H9 (cell line): Measurements from ENCODE around the gene NIN. TPM values are rescaled to one million over a fixed set of nuclear protein-coding genes. Genes with fewer than 3 reads are reported as not detected.

Experiments
- DNase-seq: peaks from one replicate; pipeline ENCODE4 v3.0.0-alpha.2; 2017
- H2AFZ ChIP-seq: one replicate; pipeline ENCODE4 v1.6.1; 2013; ENCODE audit warnings: mild to moderate bottlenecking, low read length, control low read depth, moderate library complexity
- H2AK5ac ChIP-seq: 2 replicates; pipeline ENCODE4 v1.6.1; 2013; ENCODE audit warnings: low read length, control low read depth, mixed read lengths; ENCODE audit not compliant: insufficient read length
- H2BK120ac ChIP-seq: one replicate; pipeline ENCODE4 v1.6.1; 2013; ENCODE audit warnings: low read depth, mild to moderate bottlenecking, low read length, control low read depth, inconsistent platforms; ENCODE audit not compliant: poor library complexity, severe bottlenecking
- H2BK12ac ChIP-seq: 2 replicates; pipeline ENCODE4 v1.6.1; 2013; ENCODE audit warnings: low read length, control low read depth, mixed read lengths, low read depth; ENCODE audit not compliant: insufficient read length
- H2BK15ac ChIP-seq: 2 replicates; pipeline ENCODE4 v1.6.1; 2013; ENCODE audit warnings: low read depth, low read length, control low read depth
- H2BK20ac ChIP-seq: one replicate; pipeline ENCODE4 v1.6.1; 2013; ENCODE audit warnings: low read depth, mild to moderate bottlenecking, low read length, control low read depth, inconsistent platforms; ENCODE audit not compliant: poor library complexity, severe bottlenecking
- H2BK5ac ChIP-seq: 2 replicates; pipeline ENCODE4 v1.6.1; 2013; ENCODE audit warnings: low read length, control low read depth, mixed read lengths; ENCODE audit not compliant: insufficient read length
- H3K14ac ChIP-seq: 2 replicates; pipeline ENCODE4 v1.6.1; 2013; ENCODE audit warnings: low read length, control low read depth; ENCODE audit not compliant: insufficient read depth
- H3K18ac ChIP-seq: 2 replicates; pipeline ENCODE4 v1.6.1; 2013; ENCODE audit warnings: low read depth, mild to moderate bottlenecking, mixed read lengths, low read length, control low read depth; ENCODE audit not compliant: insufficient read length
- H3K23ac ChIP-seq: 2 replicates; pipeline ENCODE4 v1.6.1; 2013; ENCODE audit warnings: low read length, control low read depth, mixed read lengths, low read depth; ENCODE audit not compliant: insufficient read length
- H3K23me2 ChIP-seq: 2 replicates; pipeline ENCODE4 v1.6.1; 2013; ENCODE audit warnings: low read depth, mild to moderate bottlenecking, mixed read lengths, low read length, control low read depth; ENCODE audit not compliant: insufficient read length, poor library complexity, severe bottlenecking
- H3K27ac ChIP-seq: 2 replicates; pipeline ENCODE4 v1.5.1; 2013; ENCODE audit warnings: low read length, control low read depth, mixed read lengths, low read depth; ENCODE audit not compliant: insufficient read length
- H3K27me3 ChIP-seq: 2 replicates; pipeline ENCODE4 v1.6.1; 2013; ENCODE audit warnings: low read length, control low read depth, inconsistent platforms; ENCODE audit not compliant: insufficient read depth
- H3K4ac ChIP-seq: 2 replicates; pipeline ENCODE4 v1.6.1; 2013; ENCODE audit warnings: low read depth, mild to moderate bottlenecking, control low read depth, inconsistent platforms, low read length, moderate library complexity
- H3K4me1 ChIP-seq: 2 replicates; pipeline ENCODE4 v1.6.1; 2013; ENCODE audit warnings: low read length, control low read depth, inconsistent platforms; ENCODE audit not compliant: insufficient read depth
- H3K4me2 ChIP-seq: 2 replicates; pipeline ENCODE4 v1.6.1; 2013; ENCODE audit warnings: low read length, control low read depth, mixed read lengths; ENCODE audit not compliant: insufficient read length, insufficient read depth
- H3K56ac ChIP-seq: 2 replicates; pipeline ENCODE4 v1.6.1; 2013; ENCODE audit warnings: low read depth, mild to moderate bottlenecking, mixed read lengths, low read length, control low read depth; ENCODE audit not compliant: insufficient read length
- H3K79me1 ChIP-seq: 2 replicates; pipeline ENCODE4 v1.6.1; 2013; ENCODE audit warnings: low read depth, mild to moderate bottlenecking, moderate library complexity, low read length, control low read depth, inconsistent platforms; ENCODE audit not compliant: insufficient read depth, poor library complexity, severe bottlenecking
- H3K79me2 ChIP-seq: 2 replicates; pipeline ENCODE4 v1.6.1; 2013; ENCODE audit warnings: low read length, control low read depth, inconsistent platforms; ENCODE audit not compliant: insufficient read depth
- H3K9ac ChIP-seq: 2 replicates; pipeline ENCODE4 v1.6.1; 2013; ENCODE audit warnings: low read length, control low read depth, mixed read lengths; ENCODE audit not compliant: insufficient read length; ENCODE audit errors: extremely low read depth
- H3K9me3 ChIP-seq: one replicate; pipeline ENCODE4 v1.6.1; 2013; ENCODE audit warnings: low read depth, low read length, inconsistent platforms; ENCODE audit not compliant: control insufficient read depth
- H3T11ph ChIP-seq: one replicate; pipeline ENCODE4 v1.6.1; 2013; ENCODE audit warnings: mild to moderate bottlenecking, low read length, control low read depth, inconsistent platforms
- H4K20me1 ChIP-seq: one replicate; pipeline ENCODE4 v1.6.1; 2013; ENCODE audit not compliant: control insufficient read depth, insufficient read length, insufficient read depth
- H4K5ac ChIP-seq: 2 replicates; pipeline ENCODE4 v1.6.1; 2013; ENCODE audit warnings: low read depth, mild to moderate bottlenecking, mixed read lengths, low read length, control low read depth; ENCODE audit not compliant: insufficient read length
- H4K8ac ChIP-seq: replicated peaks from 2 replicates; pipeline ENCODE4 v1.6.1; 2013; ENCODE audit warnings: low read length, control low read depth, mixed read lengths, low read depth; ENCODE audit not compliant: insufficient read length
- H4K91ac ChIP-seq: 2 replicates; pipeline ENCODE4 v1.6.1; 2013; ENCODE audit warnings: low read depth, mild to moderate bottlenecking, moderate library complexity, mixed read lengths, low read length, control low read depth; ENCODE audit not compliant: insufficient read length
- H3K27ac Mint-ChIP-seq, 3 experiments: 2 replicates in 2 of 3; 3 replicates in 1 of 3; pipeline ENCODE4 v1.8.0; 2020 to 2021; ENCODE audit warnings: mixed read lengths in 3 of 3, mild to moderate bottlenecking in 1 of 3, moderate library complexity in 1 of 3
- H3K27me3 Mint-ChIP-seq: 2 replicates; pipeline ENCODE4 v1.8.0; 2021; ENCODE audit warnings: low read depth, mild to moderate bottlenecking, moderate library complexity, mixed read lengths
- H3K36me3 Mint-ChIP-seq, 3 experiments: 2 replicates in 2 of 3; 3 replicates in 1 of 3; pipeline ENCODE4 v1.8.0; 2020 to 2021; ENCODE audit warnings: low read depth in 3 of 3, mixed read lengths in 3 of 3; ENCODE audit not compliant: insufficient read depth in 1 of 3
- H3K4me1 Mint-ChIP-seq, 2 experiments: 2 replicates each; pipeline ENCODE4 v1.8.0; 2020; ENCODE audit warnings: mixed read lengths in 2 of 2
- H3K4me3 Mint-ChIP-seq, 2 experiments: 2 replicates in 1 of 2; 3 replicates in 1 of 2; pipeline ENCODE4 v1.8.0; 2020 to 2021; ENCODE audit warnings: mild to moderate bottlenecking in 2 of 2, mixed read lengths in 2 of 2, moderate library complexity in 1 of 2
- H3K9me3 Mint-ChIP-seq, 2 experiments: 2 replicates in 1 of 2; 3 replicates in 1 of 2; pipeline ENCODE4 v1.8.0; 2020; ENCODE audit warnings: mild to moderate bottlenecking in 2 of 2, mixed read lengths in 2 of 2, moderate library complexity in 1 of 2
- CTCF ChIP-seq: fragments of 200-600 bp; sonication (generic); conservative IDR thresholded peaks from 3 replicates; pipeline ENCODE4 v1.8.0; 2021; ENCODE audit warnings: antibody characterized with exemption, mild to moderate bottlenecking
- WGBS: extraction: QIAGEN DNeasy Blood & Tissue Kit; methylation state at CpG from one replicate; pipeline ENCODE4 v1.1.7; 2013; ENCODE audit warnings: missing lambda C conversion rate, low lambda C conversion rate, mixed read lengths; ENCODE audit not compliant: insufficient read length; ENCODE audit errors: extremely low coverage; 5-methylcytosine and 5-hydroxymethylcytosine counted together
- total RNA-seq: library from RNA; stranded (reverse); gene quantifications from 2 replicates; pipeline ENCODE4 v1.2.1, GENCODE V29; 2021

Gene NIN
- total RNA-seq, 1 experiment from 2014 or later, result 18.4 TPM

- Histone ChIP-seq H2BK20ac (no peak overlapping the region), H3T11ph (no peak overlapping the region), H2BK15ac (no peak overlapping the region), H3K4ac (no peak overlapping the region), H4K20me1 (no peaks in the 10 kb centered on the region), H3K4me1 (no peaks in the 10 kb centered on the region), H3K79me1 (no peaks in the 10 kb centered on the region), H3K18ac (no peak overlapping the region), H2BK120ac (no peak overlapping the region), H3K23ac (no peak overlapping the region), H3K23me2 (no peaks in the 10 kb centered on the region), H4K91ac (no peak overlapping the region), H4K5ac (no peak overlapping the region), H3K56ac (no peak overlapping the region), H3K14ac (no peak overlapping the region), H2AK5ac (no peak overlapping the region), H3K4me2 (no peak overlapping the region), H3K9me3 (no peaks in the 10 kb centered on the region), H4K8ac (no peak overlapping the region), H3K9ac (no peak overlapping the region), H3K27ac (no peak overlapping the region), H2BK5ac (no peak overlapping the region), H3K79me2 (no peaks in the 10 kb centered on the region), H2BK12ac (no peak overlapping the region), H3K27me3 (no peaks in the 10 kb centered on the region), H2AFZ (no peak overlapping the region)
- DNase-seq, result no peak
- peaks cover 25 to 57% (median 47%) of the 10 kb centered on the region in 3 experiments; a peak in 6 of 7 replicates for H3K36me3 Mint-ChIP-seq
- H3K9me3 Mint-ChIP-seq, result no peaks in the 10 kb centered on the region
- no peak for TF ChIP-seq CTCF
- 0 out of 4 replicates have a peak, but pooled peaks cover 0 to under 1% of the 10 kb centered on the region in 2 experiments for H3K4me1 Mint-ChIP-seq
- no peaks in the 10 kb centered on the region; the same call in 1 of the 2 replicates for H3K27me3 Mint-ChIP-seq
- H3K4me3 Mint-ChIP-seq, result no peak overlapping the region
- WGBS, result no CpG with 5 or more reads among the region's 12 CpGs
- H3K27ac Mint-ChIP-seq, result no peak overlapping the region
Measured at GRCh38 chr14:50763382-50764007, 67.5 kb downstream of the NIN start.
